ENCODE results near the gene MMP17.
"Not testable (repeated sequence)": the region's sequence is repeated elsewhere in the genome, so short reads cannot be mapped to it uniquely, and the experiment has no call there.

Gene MMP17

DNA sequence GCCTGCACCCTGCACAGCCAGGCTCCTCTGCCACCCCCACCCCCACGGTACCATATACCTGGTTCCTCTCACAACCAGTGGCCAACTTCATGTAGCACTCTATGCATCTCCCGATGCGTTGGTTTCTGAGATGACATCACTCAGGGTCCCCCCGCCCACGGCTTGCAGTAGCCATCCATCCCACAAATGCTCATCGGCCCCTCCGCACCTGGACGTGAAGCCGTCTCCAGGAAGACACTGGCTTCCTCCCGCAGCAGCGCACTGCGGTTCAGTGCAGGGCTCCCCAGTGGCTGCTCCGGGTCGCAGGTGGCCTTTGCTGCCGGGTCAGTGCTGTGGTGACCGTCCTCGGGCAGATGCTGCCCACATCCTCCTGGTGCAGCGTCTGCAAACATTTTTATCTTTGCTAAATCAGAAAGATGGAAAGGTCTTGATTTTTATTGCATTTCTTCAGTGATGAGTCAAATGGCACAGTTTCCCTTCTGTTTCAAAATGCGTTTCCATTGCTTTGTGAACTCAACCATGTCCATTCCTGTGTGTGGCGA lies 27.5 kb upstream of the MMP17 start:
- DNase-seq, result no peak

DNA sequence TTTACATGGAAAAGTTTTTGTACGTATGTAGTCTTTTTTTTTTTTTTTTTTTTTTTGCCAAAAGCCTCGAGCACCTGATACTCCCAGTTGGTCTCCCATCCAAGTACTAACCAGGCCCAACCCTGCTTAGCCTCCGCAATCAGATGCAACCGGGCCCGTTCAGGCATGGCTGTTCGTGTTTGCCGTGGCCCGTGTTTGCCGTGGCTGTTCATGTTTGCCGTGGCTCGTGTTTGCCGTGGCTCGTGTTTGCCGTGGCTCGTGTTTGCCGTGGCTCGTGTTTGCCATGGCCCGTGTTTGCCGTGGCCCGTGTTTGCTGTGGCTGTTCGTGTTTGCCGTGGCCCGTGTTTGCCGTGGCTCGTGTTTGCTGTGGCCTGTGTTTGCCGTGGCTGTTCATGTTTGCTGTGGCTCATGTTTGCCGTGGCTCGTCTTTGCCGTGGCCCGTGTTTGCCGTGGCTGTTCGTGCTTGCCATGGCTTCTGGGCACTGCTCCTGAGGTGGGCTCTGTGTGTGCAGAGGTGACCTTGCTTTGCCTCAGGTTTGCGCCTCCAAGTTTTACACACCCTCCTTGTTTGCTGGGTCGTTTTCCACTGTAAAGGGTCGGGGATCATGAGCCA lies 26.8 kb upstream of the MMP17 start:
- no peak for DNase-seq

- DNase-seq, result no peak
These were observed 24.2 kb upstream of the MMP17 start for GRCh38 chr12:131803961-131804521.

DNA sequence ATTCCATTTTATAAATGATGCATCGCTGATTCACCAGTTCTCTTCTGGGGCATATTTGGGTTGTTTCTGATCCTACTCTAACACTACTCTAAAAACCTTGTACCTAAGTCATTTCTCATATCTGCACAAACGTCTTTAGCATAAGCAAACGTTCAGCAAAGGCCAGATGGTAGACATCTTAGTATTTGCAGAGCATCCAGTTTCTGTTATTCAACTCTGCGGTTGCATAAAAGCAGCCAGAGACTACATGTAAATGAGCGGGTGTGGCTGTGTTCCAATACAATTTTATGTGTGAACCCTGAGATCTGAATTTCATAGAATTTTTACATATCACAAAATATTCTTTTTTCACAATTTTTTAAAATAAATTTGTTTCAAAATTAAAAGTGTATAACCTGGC lies 22.8 kb upstream of the MMP17 start:
- no peak for DNase-seq

DNA sequence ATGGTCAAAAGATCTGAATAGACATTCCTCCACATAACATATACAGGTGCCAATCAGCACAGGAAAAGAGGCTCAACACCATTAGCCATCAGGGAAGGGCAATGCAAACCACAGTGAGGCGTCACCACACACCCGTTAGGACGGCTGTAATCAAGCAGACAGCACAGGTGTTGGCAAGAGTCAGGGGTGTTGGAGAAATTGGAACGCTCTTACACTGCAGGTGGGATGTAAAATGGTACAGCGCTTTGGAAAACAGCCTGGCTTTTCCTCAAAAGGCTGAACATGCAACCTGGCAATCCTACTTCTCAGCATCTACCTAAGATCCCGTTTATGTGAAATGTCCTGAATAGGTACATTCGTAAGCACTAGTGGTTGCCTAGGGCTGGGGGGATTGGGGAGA lies 21.5 kb upstream of the MMP17 start:
- no peak for DNase-seq

DNA sequence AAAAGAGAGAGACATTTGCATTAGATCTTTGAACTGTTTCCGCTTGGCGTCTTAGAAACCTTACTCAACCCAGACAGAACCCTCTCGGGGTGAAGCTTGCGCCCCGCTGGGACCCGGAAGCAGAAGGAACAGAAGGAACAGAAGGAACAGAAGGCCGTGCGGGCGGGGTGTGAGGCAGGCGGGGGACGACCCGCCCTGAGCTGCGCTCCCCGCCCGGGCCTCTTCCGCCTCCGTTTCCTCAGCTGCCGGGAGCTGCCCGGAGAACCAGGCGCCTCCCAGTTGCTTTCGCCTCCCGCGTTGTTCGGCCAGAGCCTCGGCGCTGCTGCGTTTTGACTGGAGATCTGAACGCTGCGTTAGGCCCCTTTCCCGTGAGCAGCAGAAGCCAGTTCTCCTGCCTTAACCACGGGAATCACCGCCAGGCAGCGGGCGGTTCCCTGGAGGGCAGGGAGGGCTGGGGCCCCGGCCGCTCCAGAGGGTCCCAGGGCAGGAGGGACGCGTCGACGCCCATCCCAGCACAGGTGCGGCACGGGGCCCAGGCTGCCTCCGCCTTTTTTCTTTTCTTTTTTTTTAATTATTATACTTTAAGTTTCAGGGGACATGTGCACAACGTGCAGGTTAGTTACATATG lies 19.3 kb upstream of the MMP17 start:
- no peak for DNase-seq

GRCh38 chr12:131809476-131810254 lies 18.5 kb upstream of the MMP17 start:
- not testable (repeated sequence) for DNase-seq

GRCh38 chr12:131810726-131811125 lies 17.5 kb upstream of the MMP17 start:
- no peak for DNase-seq

DNA sequence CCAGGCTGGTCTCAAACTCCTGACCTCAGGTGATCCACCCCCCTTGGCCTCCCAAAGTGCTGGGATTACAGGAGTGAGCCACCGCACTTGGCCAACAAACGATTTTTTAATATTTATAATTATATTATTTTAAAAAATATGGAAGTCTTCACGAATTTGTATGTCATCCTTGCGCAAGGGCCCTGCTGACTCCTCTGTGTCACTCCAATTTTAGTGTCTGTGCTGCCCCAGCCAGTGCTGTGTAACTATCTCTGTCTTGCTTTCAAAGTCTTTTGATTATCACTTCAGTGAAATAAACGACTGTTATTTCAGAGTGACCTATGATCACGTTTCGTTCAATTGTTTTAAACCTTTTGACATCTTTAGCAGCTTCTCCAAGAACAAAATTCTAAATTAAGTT lies 13.1 kb upstream of the MMP17 start:
- DNase-seq, result no peak

DNA sequence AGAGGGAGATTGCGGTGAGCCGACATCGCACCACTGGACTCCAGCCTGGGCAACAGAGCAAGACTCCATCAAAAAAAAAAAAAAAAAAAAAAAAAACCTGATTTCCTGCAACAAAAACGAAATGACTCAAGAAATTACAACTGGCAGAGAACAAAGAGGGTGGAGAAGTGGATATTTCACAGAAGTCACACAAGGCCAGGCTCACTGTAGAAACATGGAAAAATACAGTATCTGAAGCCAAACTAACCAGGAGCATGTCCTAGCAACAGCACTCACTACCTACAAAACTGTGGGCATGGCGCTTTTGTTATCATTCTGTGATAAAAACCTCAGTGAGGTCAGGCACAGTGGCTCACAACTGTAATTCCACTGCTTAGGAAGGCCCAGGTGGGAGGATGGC lies 11.7 kb upstream of the MMP17 start:
- DNase-seq, result no peak

DNA sequence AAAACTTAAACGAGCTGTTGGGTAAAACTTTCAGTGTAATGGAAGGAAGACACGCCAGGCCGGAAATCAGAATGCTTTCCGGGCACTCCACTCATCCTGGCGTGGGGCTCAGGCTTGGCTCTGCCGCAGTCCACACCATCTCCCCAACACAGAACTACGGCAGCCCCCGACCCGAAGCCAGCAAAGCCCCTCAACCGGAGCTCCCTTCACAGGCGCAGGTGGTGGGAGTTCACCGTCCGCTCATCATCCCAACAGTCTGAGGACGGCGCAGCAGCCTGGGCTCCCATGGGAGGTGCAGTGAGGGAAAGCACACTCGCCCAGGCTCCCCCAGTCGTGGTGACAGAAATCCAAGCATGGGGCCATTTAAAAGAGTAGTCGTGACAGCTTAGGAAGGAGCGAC lies 11.0 kb upstream of the MMP17 start:
- DNase-seq, result no peak

DNA sequence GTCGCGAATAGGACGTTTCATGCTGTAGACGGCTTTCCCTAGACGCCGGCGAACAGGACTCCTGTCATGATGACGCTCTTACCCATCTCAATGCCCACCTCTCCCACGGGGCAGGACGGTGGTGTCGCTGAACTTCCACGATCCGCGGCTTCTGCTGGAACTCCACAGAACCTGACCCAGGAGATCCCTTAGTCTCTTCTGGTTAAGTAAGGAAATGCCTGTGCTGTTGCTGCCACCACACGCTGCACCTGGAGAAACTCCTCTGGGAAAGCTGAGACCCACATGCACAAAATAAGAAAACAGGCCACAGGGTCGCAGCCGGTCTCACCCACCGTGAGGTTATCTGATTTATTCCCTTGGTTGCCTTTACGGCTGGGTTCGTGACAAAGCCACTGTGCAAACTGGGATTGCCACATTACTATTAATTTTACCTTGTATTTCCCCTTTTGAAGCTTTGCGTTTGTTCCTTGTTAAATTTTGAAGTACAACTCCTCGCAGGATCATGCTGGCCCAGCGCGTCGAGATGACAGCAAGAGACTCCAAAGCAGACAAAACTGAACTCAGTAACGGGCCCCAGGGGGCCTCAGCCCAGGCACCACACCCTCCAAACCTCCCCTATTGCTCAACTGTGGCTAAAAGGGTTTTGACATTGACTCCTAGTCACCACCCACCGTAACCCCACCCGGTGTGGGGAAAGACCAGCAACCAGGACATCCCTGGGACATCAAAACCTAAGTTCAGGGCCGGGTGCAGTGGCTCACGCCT lies 9.2 kb upstream of the MMP17 start:
- DNase-seq, result no peak

DNA sequence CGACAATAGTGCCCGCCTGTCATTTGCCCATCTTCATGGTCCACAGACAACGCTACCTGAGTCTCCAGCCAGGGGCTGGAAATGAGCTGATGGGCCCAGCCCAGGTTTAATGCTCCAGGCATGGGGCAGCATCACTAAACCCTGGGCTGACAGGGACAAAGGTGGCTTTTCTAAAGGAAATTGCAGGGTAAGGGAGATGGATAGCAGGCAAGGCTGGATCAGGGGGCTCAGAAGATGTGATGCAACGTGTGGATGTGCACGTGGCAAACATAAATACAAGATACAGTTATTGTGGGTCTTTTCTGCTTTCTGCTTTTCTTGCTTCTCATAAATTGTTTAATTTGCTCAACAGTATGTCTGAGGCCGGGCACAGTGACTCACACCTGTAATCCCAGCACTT lies 3.7 kb upstream of the MMP17 start:
- no peak for DNase-seq

DNA sequence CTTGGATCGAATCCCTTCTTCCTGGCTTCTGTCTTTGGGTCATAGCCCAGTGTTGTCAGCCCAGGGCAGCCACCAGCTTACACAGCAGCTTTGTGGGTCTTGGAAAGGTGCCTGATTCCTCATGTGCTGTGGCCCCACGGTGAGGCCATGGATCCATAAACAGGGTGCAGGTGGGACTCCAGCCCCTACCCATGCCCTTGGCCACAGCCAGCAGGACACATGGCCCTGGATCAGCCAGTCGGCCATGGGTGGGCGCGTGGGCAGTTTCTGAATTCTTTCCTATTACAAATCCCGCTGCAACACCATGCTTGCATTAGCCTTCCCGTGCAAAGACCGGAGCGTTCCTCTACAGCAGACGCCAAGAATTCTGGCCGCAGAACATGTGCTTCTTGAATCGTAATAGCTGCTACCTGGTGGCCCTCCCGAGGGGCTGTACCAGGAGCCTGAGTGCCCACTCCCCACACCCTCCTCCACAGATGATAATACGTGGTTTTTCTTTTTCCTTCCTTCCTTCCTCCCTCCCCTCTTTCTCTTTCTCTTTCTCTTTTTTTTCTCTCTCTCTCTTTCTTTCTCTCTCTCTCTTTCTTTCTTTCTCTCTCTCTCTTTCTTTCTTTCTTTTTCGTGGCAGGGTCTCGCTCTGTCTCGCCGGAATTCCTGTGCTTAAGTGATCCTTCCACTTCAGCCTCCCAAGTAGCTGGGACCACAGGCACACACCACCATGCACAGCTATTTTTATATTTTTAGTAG lies 2.9 kb upstream of the MMP17 start:
- DNase-seq, result no peak

DNA sequence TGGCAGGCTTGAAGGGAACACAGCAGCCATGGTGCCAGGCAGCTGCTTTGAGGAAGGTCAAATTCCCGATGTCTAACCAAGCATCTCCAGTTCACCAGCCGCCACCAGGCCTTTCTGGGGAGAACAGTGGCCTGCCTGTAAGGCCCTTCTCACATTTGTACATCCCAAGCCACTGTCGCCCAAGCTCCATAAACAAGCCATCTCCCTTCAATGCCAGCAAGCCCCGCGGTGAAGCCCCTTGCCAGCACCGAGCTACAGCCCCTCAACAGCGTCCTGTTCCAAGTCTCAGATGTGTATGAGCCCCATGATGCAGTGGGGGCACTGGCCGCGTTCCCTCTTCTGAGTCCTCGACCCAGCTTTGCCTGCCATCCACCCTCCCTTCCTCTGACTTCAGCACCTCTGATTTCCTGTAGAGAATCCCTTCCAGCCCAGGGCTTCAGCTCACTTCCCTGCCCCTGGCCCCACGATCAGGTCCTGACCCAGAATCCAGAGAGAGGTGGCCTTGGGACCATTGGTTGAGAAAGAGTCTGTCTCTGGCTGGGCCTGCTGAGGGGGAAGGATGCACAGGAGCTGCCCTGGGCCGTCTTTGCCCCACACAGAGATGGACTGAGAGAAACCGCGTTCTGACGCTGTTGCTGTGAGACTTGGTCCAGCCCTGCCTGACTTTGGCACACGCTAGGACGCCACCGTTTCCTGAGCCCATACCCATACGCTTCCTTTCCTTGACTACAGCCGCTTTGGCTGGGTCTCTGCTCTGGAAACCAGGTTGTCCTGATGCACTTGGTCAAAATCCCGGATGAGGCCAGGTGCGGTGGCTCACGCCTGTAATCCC lies 1.9 kb upstream of the MMP17 start:
- DNase-seq, result no peak

- DNase-seq, result no peak
These were observed 620 bp downstream of the MMP17 start for GRCh38 chr12:131828671-131829355.

DNA sequence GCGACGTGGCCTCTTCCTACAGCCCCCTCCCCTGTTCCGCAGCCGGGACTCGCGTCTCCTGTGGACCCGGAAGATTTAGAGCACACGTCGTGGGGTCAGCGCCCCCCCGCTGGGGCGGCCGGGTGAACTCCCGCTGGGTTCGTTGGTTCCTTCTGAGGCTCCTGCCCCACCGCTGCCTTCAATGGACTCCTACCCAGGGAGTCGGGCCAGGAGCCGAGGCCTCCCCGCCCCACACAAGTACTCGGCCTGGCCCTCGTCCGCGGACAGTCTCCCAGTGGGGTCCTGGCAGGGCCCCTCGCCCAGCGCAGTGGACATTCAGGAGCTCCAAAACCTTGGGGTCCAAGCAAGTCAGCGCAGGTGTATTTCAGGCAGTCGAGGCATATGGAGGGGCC lies 1.2 kb downstream of the MMP17 start:
- no peak for DNase-seq

DNA sequence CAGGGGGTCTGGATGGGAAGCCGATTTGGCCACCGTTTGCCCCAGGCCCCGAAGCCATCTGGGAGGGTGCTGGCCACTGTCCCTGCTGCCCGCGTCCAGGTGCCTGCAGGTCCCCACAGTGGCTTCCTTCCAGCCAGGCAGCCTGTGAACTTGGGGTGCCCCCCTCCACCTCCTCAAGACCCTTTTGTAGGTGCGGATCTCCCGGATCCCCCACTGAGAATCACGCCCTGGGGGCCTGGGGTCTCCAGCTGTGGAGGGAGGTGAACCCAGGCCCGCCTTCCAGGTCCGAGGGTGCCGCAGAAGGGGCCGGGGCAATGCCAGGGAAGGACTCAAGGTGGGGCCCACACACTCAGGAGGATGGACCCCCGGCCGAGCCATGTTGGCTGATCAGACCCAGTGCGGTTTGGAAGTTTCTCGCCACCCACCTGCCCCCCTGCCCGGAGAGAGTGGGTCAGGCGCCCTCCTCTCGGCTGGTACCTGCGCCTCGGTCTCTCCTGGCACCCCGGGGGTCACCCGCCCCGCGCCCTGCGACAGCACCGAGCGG lies 1.7 kb downstream of the MMP17 start:
- DNase-seq, result no peak

- no peak for DNase-seq
These were observed 2.2 kb downstream of the MMP17 start for GRCh38 chr12:131830335-131830913.
